ENCODE data around the gene C19orf12. TPM values are rescaled to one million over a fixed set of nuclear protein-coding genes. Genes with fewer than 3 reads are reported as not detected.

The C19orf12 gene
- total and polyA plus RNA-seq, 2 of the 4 experiments (the other 2 are of a cell fraction): 16.3 to 24.0 TPM

DNA sequence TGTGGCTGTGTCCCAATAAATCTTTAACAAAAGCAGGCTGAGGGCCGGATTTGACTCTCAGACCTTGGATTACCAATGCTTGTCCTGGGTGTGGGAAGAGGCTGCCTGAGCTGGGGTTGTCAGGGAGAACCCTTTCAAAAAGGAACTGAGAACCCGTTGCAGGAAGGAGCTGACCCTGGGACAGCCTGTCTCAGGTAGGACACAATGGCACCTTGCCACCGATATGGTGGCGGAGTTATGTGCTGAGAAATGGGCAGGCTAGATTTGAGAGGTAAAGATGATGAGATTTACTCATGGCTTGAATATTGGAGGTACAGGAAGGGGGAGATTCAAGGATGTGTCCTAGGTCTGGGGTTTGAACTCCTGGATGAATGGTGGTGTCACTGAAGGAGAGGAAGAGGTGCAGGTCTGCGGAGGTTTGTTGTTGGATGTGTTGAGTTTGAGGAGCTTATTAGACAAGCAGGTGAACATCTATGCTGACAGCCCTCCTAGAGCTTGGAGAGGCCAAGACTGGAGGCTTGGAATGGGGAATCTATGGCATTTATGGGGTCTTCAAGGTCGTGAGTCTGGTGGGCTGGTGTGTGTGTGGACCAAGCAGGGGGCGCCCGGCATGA, 42.6 kb downstream of the C19orf12 start:
- dilution Hi-C loops (cut with HindIII; ENCODE audit: low sequenced_read_pairs, unreplicated experiment): no loop called here
- H3K4me3 ChIP-seq (ENCODE audit: insufficient read depth, low read depth, low read length): no peak overlapping the region
- no peaks in the 10 kb centered on the region for H3K9me3 ChIP-seq (ENCODE audit: control insufficient read depth, insufficient read depth, low read length)
- no peak overlapping the region for H4K91ac ChIP-seq (ENCODE audit: insufficient read depth, low read depth, low read length)
- H2AK5ac ChIP-seq (ENCODE audit: low read depth, low read length): no peak overlapping the region
- no peak overlapping the region for H3K4ac ChIP-seq (ENCODE audit: low read depth, low read length)
- peaks cover 26 to 58% of the 10 kb centered on the region in 2 experiments for H3K79me1 ChIP-seq (ENCODE audit: low read depth in 1 of 2, low read length in 2 of 2)
- H2AFZ ChIP-seq (replicated peaks; ENCODE audit: low read length, poor library complexity): no peak overlapping the region
- H2BK20ac ChIP-seq (ENCODE audit: low read depth, low read length): no peak overlapping the region
- H2AK9ac ChIP-seq (replicated peaks; ENCODE audit: low read depth, low read length, poor library complexity): peak overlapping the region; percentile 61
- H2BK5ac ChIP-seq (ENCODE audit: low read depth, low read length, poor library complexity, severe bottlenecking): no peak overlapping the region
- no peak overlapping the region for H3K4me2 ChIP-seq (ENCODE audit: low read depth, low read length)
- peaks cover 12% of the 10 kb centered on the region for H3K9me1 ChIP-seq (ENCODE audit: insufficient read depth, low read length)
- H3K4me1 ChIP-seq (ENCODE audit: control insufficient read depth, insufficient read depth, low read length): peaks cover 8% of the 10 kb centered on the region
- in situ Hi-C loops (cut with MboI; ENCODE audit: low sequenced_read_pairs): no loop called here
- H3K14ac ChIP-seq (replicated peaks; ENCODE audit: low read depth, low read length): no peak overlapping the region
- no peak overlapping the region for H3K56ac ChIP-seq (ENCODE audit: extremely low read depth, insufficient read depth, low read length)
- peaks cover 30% of the 10 kb centered on the region for H4K20me1 ChIP-seq (ENCODE audit: insufficient read depth, low read length)
- no peak overlapping the region for H2BK15ac ChIP-seq (ENCODE audit: low read depth, low read length)
- intact Hi-C loops (cut with micrococcal nuclease): no loop called here
- H3K27ac ChIP-seq (ENCODE audit: insufficient read depth, low read length): no peak overlapping the region
- no TSS peak for BruUV-seq (replicated peaks)
- no peak for ATAC-seq (ENCODE audit: low read depth)
- H3K18ac ChIP-seq (ENCODE audit: low read depth, low read length): no peak overlapping the region
- H3K23ac ChIP-seq (ENCODE audit: low read depth, low read length): no peak overlapping the region
- no peak for DNase-seq
- POLR2A ChIA-PET (ENCODE audit: unreplicated experiment): no interaction called here
- H2BK120ac ChIP-seq (ENCODE audit: low read depth, low read length): no peak overlapping the region
- H3K27me3 ChIP-seq (ENCODE audit: control insufficient read depth, insufficient read depth, low read length): no peaks in the 10 kb centered on the region
- no peak overlapping the region for H4K5ac ChIP-seq (ENCODE audit: low read depth, low read length)
- H3K36me3 ChIP-seq (ENCODE audit: control insufficient read depth, insufficient read depth, low read length): peaks cover 23% of the 10 kb centered on the region; the same call in 1 of the 2 replicates
- no peak overlapping the region for H3K9ac ChIP-seq (ENCODE audit: low read depth, low read length)
- H4K8ac ChIP-seq (ENCODE audit: low read depth in 2 of 2, low read length in 2 of 2): no peak overlapping the region
- WGBS, 2 experiments (ENCODE audit: extremely low coverage in 2 of 2, insufficient read length in 1 of 2): 94% methylated on average over 7 of the region's 8 CpGs; no CpG with 5 or more reads in 1 of the 2 experiments
- TF ChIP-seq RCOR1 (IDR thresholded peaks at IDR 0.05; ENCODE audit: insufficient replicate concordance, low read length): no peak
- CTCF ChIA-PET: interaction anchor here (0.9 kb wide), 1 partner anchor 10 kb away, joined by 4 read pairs; no protein-coding TSS in a partner anchor
